ENCODE results near the gene CCDC24. TPM values are rescaled to one million over a fixed set of nuclear protein-coding genes. Genes with fewer than 3 reads are reported as not detected.

The CCDC24 gene
- total RNA-seq, 1 experiment from 2014 or later = 5.2 TPM

GRCh38 chr1:43977376-43978263 lies 13.8 kb upstream of the CCDC24 start:
- peaks cover 3% of the 10 kb centered on the region for H3K36me3 ChIP-seq (ENCODE audit: control insufficient read depth, insufficient read depth, low read length)
- H3K36me3 Mint-ChIP-seq (ENCODE audit: insufficient read depth, unreplicated experiment) = peaks cover 45% of the 10 kb centered on the region
- H3K27ac Mint-ChIP-seq (ENCODE audit: unreplicated experiment) = no peak overlapping the region
- H3K4me1 Mint-ChIP-seq (ENCODE audit: low read depth, unreplicated experiment) = peaks cover 24% of the 10 kb centered on the region
- H3K27me3 Mint-ChIP-seq (ENCODE audit: insufficient read depth, unreplicated experiment) = no peaks in the 10 kb centered on the region
- H3K4me3 Mint-ChIP-seq (ENCODE audit: unreplicated experiment) = peak overlapping the region; percentile 91
- H3K9me3 Mint-ChIP-seq (ENCODE audit: unreplicated experiment) = no peaks in the 10 kb centered on the region
- H3K9me3 ChIP-seq = no peaks in the 10 kb centered on the region
- no peak overlapping the region; the same call in 1 of the 2 replicates for H3K4me3 ChIP-seq (ENCODE audit: low read depth, low read length)
- BruUV-seq (replicated peaks) = no TSS peak
- CTCF ChIA-PET = interaction anchor here (1.0 kb wide), 1 partner anchor 14 kb away, joined by 3 read pairs; no protein-coding TSS in a partner anchor
- intact Hi-C loops (cut with micrococcal nuclease; ENCODE audit: unreplicated experiment) = no loop called here
- DNase-seq = no peak
- H3K4me1 ChIP-seq = peaks cover 21% of the 10 kb centered on the region
- POLR2A ChIA-PET = no interaction called here
- H3K27me3 ChIP-seq (replicated peaks; ENCODE audit: control insufficient read depth, insufficient read depth, low read length) = no peaks in the 10 kb centered on the region
- TF ChIP-seq CTCF (IDR thresholded peaks at IDR 0.05; ENCODE audit: insufficient read depth in 1 of 2, low read depth in 1 of 2, low read length in 1 of 2, severe bottlenecking in 1 of 2, unreplicated experiment in 1 of 2) = no peak

- Histone ChIP-seq H3K27me3 (replicated peaks; ENCODE audit: control insufficient read depth, insufficient read depth, low read length) (no peaks in the 10 kb centered on the region), H3K36me3 (ENCODE audit: control insufficient read depth, insufficient read depth, low read length) (peaks cover 3% of the 10 kb centered on the region), H3K4me1 (peaks cover 21% of the 10 kb centered on the region), H3K9me3 (no peaks in the 10 kb centered on the region), H3K4me3 (ENCODE audit: low read depth, low read length) (peak overlapping the region; percentile 80)
- TF ChIP-seq CTCF (IDR thresholded peaks at IDR 0.05; ENCODE audit: insufficient read depth in 1 of 2, low read depth in 1 of 2, low read length in 1 of 2, severe bottlenecking in 1 of 2, unreplicated experiment in 1 of 2) = no peak
- no TSS peak for BruUV-seq (replicated peaks)
- intact Hi-C loops (cut with micrococcal nuclease; ENCODE audit: unreplicated experiment) = no loop called here
- H3K4me3 Mint-ChIP-seq (ENCODE audit: unreplicated experiment) = peak overlapping the region; percentile 91
- no peak overlapping the region for H3K27ac Mint-ChIP-seq (ENCODE audit: unreplicated experiment)
- H3K9me3 Mint-ChIP-seq (ENCODE audit: unreplicated experiment) = no peaks in the 10 kb centered on the region
- DNase-seq = no peak
- peaks cover 45% of the 10 kb centered on the region for H3K36me3 Mint-ChIP-seq (ENCODE audit: insufficient read depth, unreplicated experiment)
- ChIA-PET CTCF (no interaction called here), POLR2A (no interaction called here)
- no peaks in the 10 kb centered on the region for H3K27me3 Mint-ChIP-seq (ENCODE audit: insufficient read depth, unreplicated experiment)
- peaks cover 24% of the 10 kb centered on the region for H3K4me1 Mint-ChIP-seq (ENCODE audit: low read depth, unreplicated experiment)
Observed at GRCh38 chr1:43978264-43978550, 13.2 kb upstream of the CCDC24 start.

GRCh38 chr1:43978551-43979260 lies 12.7 kb upstream of the CCDC24 start, which contains the start of gene B4GALT2:
B4GALT2 (plus strand) TSS chr1:43979210; CDS start chr1:43981161, 1,951 bp downstream.
- Histone ChIP-seq H3K4me1 (peaks cover 21% of the 10 kb centered on the region), H3K4me3 (ENCODE audit: low read depth, low read length) (peak within 1 kb of the TSS; percentile 80)
- peak within 1 kb of the TSS; percentile 91 for H3K4me3 Mint-ChIP-seq (ENCODE audit: unreplicated experiment)

More at GRCh38 chr1:43978551-43979260, 12.7 kb upstream of the CCDC24 start, which contains the start of gene B4GALT2:
- Histone ChIP-seq H3K9me3 (no peaks in the 10 kb centered on the region), H3K36me3 (ENCODE audit: control insufficient read depth, insufficient read depth, low read length) (peaks cover 3% of the 10 kb centered on the region), H3K27me3 (replicated peaks; ENCODE audit: control insufficient read depth, insufficient read depth, low read length) (no peaks in the 10 kb centered on the region)
- TF ChIP-seq CTCF (IDR thresholded peaks at IDR 0.05; ENCODE audit: insufficient read depth in 1 of 2, low read depth in 1 of 2, low read length in 1 of 2, severe bottlenecking in 1 of 2, unreplicated experiment in 1 of 2) = no peak
- POLR2A ChIA-PET = no interaction called here
- no peaks in the 10 kb centered on the region for H3K27me3 Mint-ChIP-seq (ENCODE audit: insufficient read depth, unreplicated experiment)
- peaks cover 45% of the 10 kb centered on the region for H3K36me3 Mint-ChIP-seq (ENCODE audit: insufficient read depth, unreplicated experiment)
- H3K27ac Mint-ChIP-seq (ENCODE audit: unreplicated experiment) = peak within 1 kb of the TSS; percentile 52
- peaks cover 24% of the 10 kb centered on the region for H3K4me1 Mint-ChIP-seq (ENCODE audit: low read depth, unreplicated experiment)
- no TSS peak for BruUV-seq (replicated peaks)
- CTCF ChIA-PET = no interaction called here
- intact Hi-C loops (cut with micrococcal nuclease; ENCODE audit: unreplicated experiment) = no loop called here
- no peaks in the 10 kb centered on the region for H3K9me3 Mint-ChIP-seq (ENCODE audit: unreplicated experiment)
- peak in 1 of 2 experiments; percentile 58 for DNase-seq

Data from Caco-2 (cell line).